A673 (cell line): ENCODE data around the gene FAAP100.

Experiments used
- EZH2 ChIP-seq: fragments of 200-600 bp; sonication (generic); IDR thresholded peaks from 2 replicates; pipeline ENCODE4 v1.6.1; 2017; ENCODE audit warnings: borderline replicate concordance, low read depth, mild to moderate bottlenecking, mixed read lengths, antibody characterized with exemption, low read length; ENCODE audit not compliant: poor library complexity, severe bottlenecking
- TF ChIP-seq, protein P1 (sequence below): fragments of 300-800, 200-600 bp; sonication (generic); conservative IDR thresholded peaks from 2 replicates; pipeline ENCODE4 v1.5.1; 2017; ENCODE audit warnings: low read depth, mild to moderate bottlenecking, antibody characterized with exemption, low read length, moderate library complexity, mixed read lengths

- TF ChIP-seq, protein P1, sequence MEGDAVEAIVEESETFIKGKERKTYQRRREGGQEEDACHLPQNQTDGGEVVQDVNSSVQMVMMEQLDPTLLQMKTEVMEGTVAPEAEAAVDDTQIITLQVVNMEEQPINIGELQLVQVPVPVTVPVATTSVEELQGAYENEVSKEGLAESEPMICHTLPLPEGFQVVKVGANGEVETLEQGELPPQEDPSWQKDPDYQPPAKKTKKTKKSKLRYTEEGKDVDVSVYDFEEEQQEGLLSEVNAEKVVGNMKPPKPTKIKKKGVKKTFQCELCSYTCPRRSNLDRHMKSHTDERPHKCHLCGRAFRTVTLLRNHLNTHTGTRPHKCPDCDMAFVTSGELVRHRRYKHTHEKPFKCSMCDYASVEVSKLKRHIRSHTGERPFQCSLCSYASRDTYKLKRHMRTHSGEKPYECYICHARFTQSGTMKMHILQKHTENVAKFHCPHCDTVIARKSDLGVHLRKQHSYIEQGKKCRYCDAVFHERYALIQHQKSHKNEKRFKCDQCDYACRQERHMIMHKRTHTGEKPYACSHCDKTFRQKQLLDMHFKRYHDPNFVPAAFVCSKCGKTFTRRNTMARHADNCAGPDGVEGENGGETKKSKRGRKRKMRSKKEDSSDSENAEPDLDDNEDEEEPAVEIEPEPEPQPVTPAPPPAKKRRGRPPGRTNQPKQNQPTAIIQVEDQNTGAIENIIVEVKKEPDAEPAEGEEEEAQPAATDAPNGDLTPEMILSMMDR: no peak
- TF ChIP-seq EZH2: no peak
Observed at GRCh38 chr17:81513372-81513752, 38.8 kb downstream of the FAAP100 start.
